ENCODE results near the gene PRR20A. TPM values are rescaled to one million over a fixed set of nuclear protein-coding genes. Genes with fewer than 3 reads are reported as not detected.

Gene PRR20A
- total RNA-seq, 2 experiments from 2014 or later, result not detected

GRCh38 chr13:57191667-57192066 lies 50.9 kb downstream of the PRR20A start:
- CTCF ChIA-PET, result no interaction called here
- H3K27ac Mint-ChIP-seq, result no peak overlapping the region
- H3K9me3 Mint-ChIP-seq, result peaks cover 6% of the 10 kb centered on the region
- intact Hi-C loops (cut with micrococcal nuclease), result no loop called here
- H3K27me3 Mint-ChIP-seq (ENCODE audit: low read depth), result no peaks in the 10 kb centered on the region
- H3K4me3 Mint-ChIP-seq, result no peak overlapping the region
- DNase-seq, result no peak
- H3K4me1 Mint-ChIP-seq (ENCODE audit: low read depth), result no peaks in the 10 kb centered on the region
- no peaks in the 10 kb centered on the region for H3K36me3 Mint-ChIP-seq (ENCODE audit: low read depth)

Other genes starting within 250 kb of the PRR20A start
- gene PRR20B, start 6.6 kb downstream of the PRR20A start, total RNA-seq, result not detected
- not detected for gene PRR20C, start 13.1 kb downstream of the PRR20A start, total RNA-seq
- not detected for gene PRR20D, start 19.7 kb downstream of the PRR20A start, total RNA-seq
- not detected for gene PRR20E, start 26.3 kb downstream of the PRR20A start, total RNA-seq